Measurements from ENCODE around the gene SP4. TPM values are rescaled to one million over a fixed set of nuclear protein-coding genes. Genes with fewer than 3 reads are reported as not detected.

SP4 gene
- total and polyA plus RNA-seq, 2 of the 4 experiments (the other 2 are of a cell fraction) = 0.97 to 5.9 TPM

DNA sequence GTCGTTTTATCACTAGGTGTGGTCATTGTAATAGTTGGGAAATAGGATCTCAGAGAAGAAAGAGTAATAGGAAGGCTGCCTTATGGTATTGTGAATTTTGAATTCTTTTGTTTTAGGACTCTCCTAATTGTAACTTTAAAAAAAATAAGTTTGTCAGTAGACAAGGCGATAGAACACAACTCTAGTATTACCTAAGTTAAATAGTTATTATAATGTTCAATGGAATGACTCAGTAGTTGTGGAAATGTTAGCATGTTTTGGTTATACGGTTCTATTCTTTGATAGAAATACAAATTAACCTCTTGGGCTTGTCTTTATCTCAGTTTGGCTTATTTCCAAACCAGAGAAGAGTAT is 116.4 kb downstream of the SP4 start:
- Histone ChIP-seq H4K91ac (ENCODE audit: insufficient read depth, low read depth, low read length) (no peak overlapping the region), H3K4me3 (ENCODE audit: insufficient read depth, low read depth, low read length) (no peak overlapping the region), H3K4ac (ENCODE audit: low read depth, low read length) (no peak overlapping the region), H2BK5ac (ENCODE audit: low read depth, low read length, poor library complexity, severe bottlenecking) (no peak overlapping the region), H3K14ac (replicated peaks; ENCODE audit: low read depth, low read length) (no peak overlapping the region), H3K4me1 (ENCODE audit: control insufficient read depth, insufficient read depth, low read length) (no peaks in the 10 kb centered on the region; the same call in 1 of the 2 replicates), H3K56ac (ENCODE audit: extremely low read depth, insufficient read depth, low read length) (no peak overlapping the region), H3K9me3 (ENCODE audit: control insufficient read depth, insufficient read depth, low read length) (no peaks in the 10 kb centered on the region), H2AK5ac (ENCODE audit: low read depth, low read length) (no peak overlapping the region), H2AK9ac (replicated peaks; ENCODE audit: low read depth, low read length, poor library complexity) (no peak overlapping the region), H4K20me1 (ENCODE audit: insufficient read depth, low read length) (no peaks in the 10 kb centered on the region), H4K8ac (ENCODE audit: low read depth in 2 of 2, low read length in 2 of 2) (no peak overlapping the region), H2BK20ac (ENCODE audit: low read depth, low read length) (no peak overlapping the region), H3K27me3 (ENCODE audit: control insufficient read depth, insufficient read depth, low read length) (peaks cover 17% of the 10 kb centered on the region), H2AFZ (replicated peaks; ENCODE audit: low read length, poor library complexity) (no peak overlapping the region), H2BK15ac (ENCODE audit: low read depth, low read length) (no peak overlapping the region), H3K79me1 (ENCODE audit: low read depth in 1 of 2, low read length in 2 of 2) (no peaks in the 10 kb centered on the region), H3K4me2 (ENCODE audit: low read depth, low read length) (no peak overlapping the region), H3K18ac (ENCODE audit: low read depth, low read length) (no peak overlapping the region), H3K36me3 (ENCODE audit: control insufficient read depth, insufficient read depth, low read length) (no peaks in the 10 kb centered on the region), H3K23ac (ENCODE audit: low read depth, low read length) (no peak overlapping the region), H2BK120ac (ENCODE audit: low read depth, low read length) (no peak overlapping the region), H3K9me1 (ENCODE audit: insufficient read depth, low read length) (no peaks in the 10 kb centered on the region), H3K9ac (ENCODE audit: low read depth, low read length) (no peak overlapping the region), H3K27ac (ENCODE audit: insufficient read depth, low read length) (no peak overlapping the region), H4K5ac (ENCODE audit: low read depth, low read length) (no peak overlapping the region)
- CTCF ChIA-PET = no interaction called here
- TF ChIP-seq RCOR1 (IDR thresholded peaks at IDR 0.05; ENCODE audit: insufficient replicate concordance, low read length) = no peak
- TF ChIP-seq, protein P1, sequence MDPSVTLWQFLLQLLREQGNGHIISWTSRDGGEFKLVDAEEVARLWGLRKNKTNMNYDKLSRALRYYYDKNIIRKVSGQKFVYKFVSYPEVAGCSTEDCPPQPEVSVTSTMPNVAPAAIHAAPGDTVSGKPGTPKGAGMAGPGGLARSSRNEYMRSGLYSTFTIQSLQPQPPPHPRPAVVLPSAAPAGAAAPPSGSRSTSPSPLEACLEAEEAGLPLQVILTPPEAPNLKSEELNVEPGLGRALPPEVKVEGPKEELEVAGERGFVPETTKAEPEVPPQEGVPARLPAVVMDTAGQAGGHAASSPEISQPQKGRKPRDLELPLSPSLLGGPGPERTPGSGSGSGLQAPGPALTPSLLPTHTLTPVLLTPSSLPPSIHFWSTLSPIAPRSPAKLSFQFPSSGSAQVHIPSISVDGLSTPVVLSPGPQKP (IDR thresholded peaks at IDR 0.05; ENCODE audit: borderline replicate concordance, low read depth, low read length) = no peak
- no peak for TF ChIP-seq MXI1 (IDR thresholded peaks at IDR 0.05; ENCODE audit: borderline replicate concordance, low read depth, low read length)
- TF ChIP-seq FOS (IDR thresholded peaks at IDR 0.05; ENCODE audit: low read depth, low read length) = no peak
- TF ChIP-seq MAZ (IDR thresholded peaks at IDR 0.05; ENCODE audit: borderline replicate concordance, low read depth, low read length) = no peak
- TF ChIP-seq, protein P2, sequence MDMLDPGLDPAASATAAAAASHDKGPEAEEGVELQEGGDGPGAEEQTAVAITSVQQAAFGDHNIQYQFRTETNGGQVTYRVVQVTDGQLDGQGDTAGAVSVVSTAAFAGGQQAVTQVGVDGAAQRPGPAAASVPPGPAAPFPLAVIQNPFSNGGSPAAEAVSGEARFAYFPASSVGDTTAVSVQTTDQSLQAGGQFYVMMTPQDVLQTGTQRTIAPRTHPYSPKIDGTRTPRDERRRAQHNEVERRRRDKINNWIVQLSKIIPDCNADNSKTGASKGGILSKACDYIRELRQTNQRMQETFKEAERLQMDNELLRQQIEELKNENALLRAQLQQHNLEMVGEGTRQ (IDR thresholded peaks at IDR 0.05; ENCODE audit: low read depth, low read length) = no peak
- TF ChIP-seq SMC3 (IDR thresholded peaks at IDR 0.05; ENCODE audit: low read depth, low read length) = no peak
- dilution Hi-C loops (cut with HindIII; ENCODE audit: low sequenced_read_pairs, unreplicated experiment) = no loop called here
- WGBS, 2 experiments (ENCODE audit: extremely low coverage in 2 of 2, insufficient read length in 1 of 2) = no CpG with 5 or more reads among the region's 3 CpGs
- intact Hi-C loops (cut with micrococcal nuclease) = no loop called here
- POLR2A ChIA-PET (ENCODE audit: unreplicated experiment) = no interaction called here
- DNase-seq (no peak), ATAC-seq (ENCODE audit: low read depth) (no peak)
- no TSS peak for BruUV-seq (replicated peaks)
- in situ Hi-C loops (cut with MboI; ENCODE audit: low sequenced_read_pairs) = no loop called here
